A673 (cell line): ENCODE results near the gene MRPL57.

Experiments
- EZH2 ChIP-seq: fragments of 200-600 bp; sonication (generic); IDR thresholded peaks from 2 replicates; pipeline ENCODE4 v1.6.1; 2017; ENCODE audit warnings: borderline replicate concordance, low read depth, mild to moderate bottlenecking, mixed read lengths, antibody characterized with exemption, low read length; ENCODE audit not compliant: poor library complexity, severe bottlenecking
- TF ChIP-seq, protein P1 (sequence below): fragments of 300-800, 200-600 bp; sonication (generic); conservative IDR thresholded peaks from 2 replicates; pipeline ENCODE4 v1.5.1; 2017; ENCODE audit warnings: low read depth, mild to moderate bottlenecking, antibody characterized with exemption, low read length, moderate library complexity, mixed read lengths

- TF ChIP-seq, protein P1, sequence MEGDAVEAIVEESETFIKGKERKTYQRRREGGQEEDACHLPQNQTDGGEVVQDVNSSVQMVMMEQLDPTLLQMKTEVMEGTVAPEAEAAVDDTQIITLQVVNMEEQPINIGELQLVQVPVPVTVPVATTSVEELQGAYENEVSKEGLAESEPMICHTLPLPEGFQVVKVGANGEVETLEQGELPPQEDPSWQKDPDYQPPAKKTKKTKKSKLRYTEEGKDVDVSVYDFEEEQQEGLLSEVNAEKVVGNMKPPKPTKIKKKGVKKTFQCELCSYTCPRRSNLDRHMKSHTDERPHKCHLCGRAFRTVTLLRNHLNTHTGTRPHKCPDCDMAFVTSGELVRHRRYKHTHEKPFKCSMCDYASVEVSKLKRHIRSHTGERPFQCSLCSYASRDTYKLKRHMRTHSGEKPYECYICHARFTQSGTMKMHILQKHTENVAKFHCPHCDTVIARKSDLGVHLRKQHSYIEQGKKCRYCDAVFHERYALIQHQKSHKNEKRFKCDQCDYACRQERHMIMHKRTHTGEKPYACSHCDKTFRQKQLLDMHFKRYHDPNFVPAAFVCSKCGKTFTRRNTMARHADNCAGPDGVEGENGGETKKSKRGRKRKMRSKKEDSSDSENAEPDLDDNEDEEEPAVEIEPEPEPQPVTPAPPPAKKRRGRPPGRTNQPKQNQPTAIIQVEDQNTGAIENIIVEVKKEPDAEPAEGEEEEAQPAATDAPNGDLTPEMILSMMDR: no peak
- no peak for TF ChIP-seq EZH2
Observed at GRCh38 chr13:21219036-21219381, 42.6 kb downstream of the MRPL57 start.
